Gastroesophageal sphincter (tissue), 4 donors: Measurements from ENCODE around the gene MED25. TPM values are rescaled to one million over a fixed set of nuclear protein-coding genes. Genes with fewer than 3 reads are reported as not detected.

Experiments used
- ATAC-seq: fragments of 150-250 bp; one replicate; pipeline ENCODE4 v1.9.1; 2016; ENCODE audit warnings: mild to moderate bottlenecking, moderate library complexity
- H3K27ac ChIP-seq, 4 donors: fragments of 200-600 bp; sonication (generic) in 3 of 4; 1 replicate in 3 of 4; 2 replicates in 1 of 4; pipeline ENCODE4 v1.5.1; 2016 to 2019
- H3K27me3 ChIP-seq: fragments of 200-600 bp; sonication (generic); one replicate; pipeline ENCODE4 v1.5.1; 2019
- H3K36me3 ChIP-seq, 2 donors: fragments of 200-600 bp; sonication (generic); one replicate each; pipeline ENCODE4 v1.5.1; 2019; ENCODE audit warnings: control low read depth in 1 of 2
- H3K4me1 ChIP-seq, 3 donors: fragments of 200-600 bp; sonication (generic); 1 replicate in 2 of 3; 2 replicates in 1 of 3; pipeline ENCODE4 v1.5.1; 2016 to 2019; ENCODE audit warnings: control low read depth in 2 of 3
- H3K4me3 ChIP-seq, 2 donors: fragments of 200-600 bp; sonication (generic); one replicate each; pipeline ENCODE4 v1.5.1; 2019; ENCODE audit warnings: mild to moderate bottlenecking in 1 of 2, moderate library complexity in 1 of 2
- H3K9me3 ChIP-seq, 3 donors: fragments of 200-600 bp; sonication (generic); one replicate each; pipeline ENCODE4 v1.5.1; 2017 to 2019; ENCODE audit warnings: control low read depth in 2 of 3
- EP300 ChIP-seq: sonication (generic); formaldehyde crosslinking; IDR thresholded peaks from one replicate; pipeline ENCODE4 v1.6.1; 2017; ENCODE audit warnings: antibody characterized with exemption, mild to moderate bottlenecking
- POLR2A ChIP-seq, 2 donors: fragments of 450-650 bp; IDR thresholded peaks; one replicate each; pipeline ENCODE4 v1.6.1; 2017; ENCODE audit warnings: antibody characterized with exemption in 2 of 2, mild to moderate bottlenecking in 2 of 2, moderate library complexity in 1 of 2
- POLR2AphosphoS5 ChIP-seq: sonication (generic); formaldehyde crosslinking; IDR thresholded peaks from one replicate; pipeline ENCODE4 v1.6.1; 2017; ENCODE audit warnings: antibody characterized with exemption
- WGBS, 2 donors: methylation state at CpG; one replicate each; pipeline ENCODE4 v1.1.5; 2018; ENCODE audit warnings: low coverage in 1 of 2; 5-methylcytosine and 5-hydroxymethylcytosine counted together
- total RNA-seq, 4 donors: library from RNA; depleted of rRNA; stranded (reverse); fragments of >200 nt; gene quantifications; one replicate each; pipeline ENCODE4 v1.1.0, GENCODE V29; 2016
- TF ChIP-seq, protein P1 (sequence below), 4 experiments: fragments of 200-600 bp in 2 of 4; fragments of 450-650 bp in 2 of 4; sonication (generic) in 1 of 4; IDR thresholded peaks; one replicate each; pipeline ENCODE4 v1.5.1; 2017 to 2019; ENCODE audit warnings: antibody characterized with exemption in 4 of 4, mild to moderate bottlenecking in 2 of 4, moderate library complexity in 2 of 4

Gene MED25
- total RNA-seq, 4 donors from 2014 or later, result 26.7 to 36.1 (median 28.7) TPM

DNA sequence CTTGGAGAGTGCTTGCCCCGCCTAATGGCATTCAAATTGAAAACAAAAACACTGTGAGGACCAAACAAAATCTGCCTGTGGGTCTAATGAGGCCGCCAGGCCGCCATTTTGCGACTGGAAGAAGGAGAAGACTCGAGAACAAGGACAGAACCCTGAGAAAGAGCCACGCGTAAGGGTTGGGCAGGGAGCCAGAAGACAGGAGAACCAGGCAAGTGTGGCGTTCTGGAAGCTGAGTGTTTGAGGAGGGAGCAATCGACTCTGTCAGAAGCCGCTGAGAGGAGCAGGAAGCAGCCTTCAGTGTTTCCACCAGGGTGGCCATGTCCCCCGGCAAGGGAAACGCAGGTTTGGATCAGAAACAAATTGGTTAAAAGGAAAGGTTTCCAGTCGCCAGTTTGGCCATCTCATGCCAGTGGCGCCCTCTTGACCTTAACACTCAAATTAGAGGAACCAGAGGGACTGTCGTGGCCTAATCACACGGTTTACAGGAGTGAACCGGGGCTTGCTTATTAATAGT lies 22.7 kb downstream of the MED25 start:
- 81% methylated on average over 9 to 17 of the region's 17 CpGs for WGBS, 2 donors
- H3K27ac ChIP-seq, result no peak overlapping the region
- peaks cover 0 to 52% of the 10 kb centered on the region in 2 donors for H3K36me3 ChIP-seq
- ATAC-seq, result no peak
- H3K27me3 ChIP-seq, result no peaks in the 10 kb centered on the region
- H3K4me1 ChIP-seq, result no peaks in the 10 kb centered on the region
- no peak for TF ChIP-seq POLR2AphosphoS5
- no peak for TF ChIP-seq EP300
- TF ChIP-seq POLR2A (IDR thresholded peaks at IDR 0.05), result no peak
- TF ChIP-seq, protein P1, sequence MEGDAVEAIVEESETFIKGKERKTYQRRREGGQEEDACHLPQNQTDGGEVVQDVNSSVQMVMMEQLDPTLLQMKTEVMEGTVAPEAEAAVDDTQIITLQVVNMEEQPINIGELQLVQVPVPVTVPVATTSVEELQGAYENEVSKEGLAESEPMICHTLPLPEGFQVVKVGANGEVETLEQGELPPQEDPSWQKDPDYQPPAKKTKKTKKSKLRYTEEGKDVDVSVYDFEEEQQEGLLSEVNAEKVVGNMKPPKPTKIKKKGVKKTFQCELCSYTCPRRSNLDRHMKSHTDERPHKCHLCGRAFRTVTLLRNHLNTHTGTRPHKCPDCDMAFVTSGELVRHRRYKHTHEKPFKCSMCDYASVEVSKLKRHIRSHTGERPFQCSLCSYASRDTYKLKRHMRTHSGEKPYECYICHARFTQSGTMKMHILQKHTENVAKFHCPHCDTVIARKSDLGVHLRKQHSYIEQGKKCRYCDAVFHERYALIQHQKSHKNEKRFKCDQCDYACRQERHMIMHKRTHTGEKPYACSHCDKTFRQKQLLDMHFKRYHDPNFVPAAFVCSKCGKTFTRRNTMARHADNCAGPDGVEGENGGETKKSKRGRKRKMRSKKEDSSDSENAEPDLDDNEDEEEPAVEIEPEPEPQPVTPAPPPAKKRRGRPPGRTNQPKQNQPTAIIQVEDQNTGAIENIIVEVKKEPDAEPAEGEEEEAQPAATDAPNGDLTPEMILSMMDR (IDR thresholded peaks at IDR 0.05), result no peak
- no peaks in the 10 kb centered on the region for H3K9me3 ChIP-seq
- no peak overlapping the region for H3K4me3 ChIP-seq

DNA sequence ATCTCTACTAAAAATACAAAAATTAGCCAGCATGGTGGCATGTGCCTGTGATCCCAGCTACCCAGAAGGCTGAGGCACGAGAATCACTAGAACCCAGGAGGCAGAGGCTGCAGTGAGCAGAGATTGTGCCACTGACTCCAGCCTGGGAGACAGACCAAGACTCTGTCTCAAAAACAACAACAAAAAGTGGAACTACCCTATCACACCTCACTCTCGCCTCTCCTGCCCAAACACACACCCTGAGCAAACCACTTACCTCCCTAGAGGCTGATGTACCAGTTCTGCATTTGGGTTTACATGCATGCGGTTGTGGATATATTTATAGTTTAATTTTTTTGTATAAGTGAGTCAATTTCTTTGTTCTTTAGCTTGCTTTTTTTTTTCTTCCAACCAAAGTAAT lies 25.2 kb downstream of the MED25 start:
- H3K9me3 ChIP-seq, result no peaks in the 10 kb centered on the region
- H3K36me3 ChIP-seq, result peaks cover 0 to 27% of the 10 kb centered on the region in 2 donors
- no peaks in the 10 kb centered on the region for H3K4me1 ChIP-seq
- TF ChIP-seq EP300 (no peak), POLR2A (IDR thresholded peaks at IDR 0.05) (no peak), POLR2AphosphoS5 (no peak)
- TF ChIP-seq, protein P1 (IDR thresholded peaks at IDR 0.05), result no peak
- no peak for ATAC-seq
- no peaks in the 10 kb centered on the region for H3K27me3 ChIP-seq
- WGBS, 2 donors, result 80 to 100% methylated on average over 2 of the region's 3 CpGs
- no peak overlapping the region for H3K4me3 ChIP-seq
- no peak overlapping the region for H3K27ac ChIP-seq

DNA sequence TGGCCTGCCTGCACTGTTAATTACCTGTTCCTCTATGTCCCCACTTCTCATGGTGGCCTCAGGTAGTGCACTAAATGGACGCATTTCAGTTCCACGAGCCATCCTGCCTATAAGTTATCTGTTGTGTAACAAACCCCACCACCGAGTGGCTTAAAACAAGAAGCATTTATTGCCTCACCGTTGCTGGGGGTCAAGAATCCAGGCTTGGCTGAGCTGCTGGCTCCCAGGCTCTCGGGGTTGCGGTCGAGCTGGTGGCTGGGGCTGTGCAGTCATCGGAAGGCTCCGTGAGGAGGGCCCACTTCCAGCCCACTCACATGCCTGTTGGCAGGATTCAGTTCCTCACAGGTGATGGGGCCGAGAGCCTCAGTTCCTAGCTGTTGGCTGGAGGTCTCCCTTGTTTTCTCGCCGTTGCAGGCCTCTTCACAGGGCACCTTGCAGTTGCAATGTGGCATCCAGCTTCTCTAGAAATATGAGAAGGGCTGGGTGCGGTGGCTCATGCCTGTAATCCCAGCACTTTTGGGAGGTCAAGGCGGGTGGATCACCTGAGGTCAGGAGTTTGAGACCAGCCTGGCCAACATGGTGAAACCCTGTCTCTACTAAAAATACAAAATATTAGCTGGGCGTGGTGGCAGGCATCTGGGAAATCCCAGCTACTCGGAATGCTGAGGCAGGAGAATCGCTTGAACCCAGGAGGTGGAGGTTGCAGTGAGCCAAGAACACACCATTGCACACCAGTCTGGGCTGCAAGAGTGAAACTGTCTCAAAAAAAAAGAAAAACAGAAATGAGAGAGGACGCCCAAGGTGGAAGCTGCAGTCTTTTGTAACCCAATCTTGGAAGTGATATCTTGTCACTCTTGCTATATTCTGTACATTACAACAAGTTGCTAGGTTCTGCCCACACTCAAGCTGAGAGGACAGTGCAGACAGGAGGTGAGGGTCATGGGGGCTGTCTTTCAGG lies 26.3 kb downstream of the MED25 start:
- no peaks in the 10 kb centered on the region for H3K27me3 ChIP-seq
- 81 to 85% methylated on average over 6 of the region's 18 CpGs for WGBS, 2 donors

GRCh38 chr19:49845414-49845813 lies 27.3 kb downstream of the MED25 start:
- no peak for ATAC-seq
- TF ChIP-seq EP300 (no peak), POLR2A (IDR thresholded peaks at IDR 0.05) (no peak), POLR2AphosphoS5 (no peak)
- TF ChIP-seq, protein P1 (IDR thresholded peaks at IDR 0.05), result no peak
- Histone ChIP-seq H3K4me1 (peaks cover 0 to 7% (median 0%) of the 10 kb centered on the region in 3 donors), H3K4me3 (no peak overlapping the region), H3K27ac (no peak overlapping the region), H3K36me3 (peaks cover 0 to 7% of the 10 kb centered on the region in 2 donors), H3K27me3 (no peaks in the 10 kb centered on the region), H3K9me3 (no peaks in the 10 kb centered on the region)
- whole genome bisulfite sequencing, 2 donors, result 60 to 62% methylated on average over 3 of the region's 3 CpGs

More for the DNA sequence above, 26.3 kb downstream of the MED25 start:
- Histone ChIP-seq H3K4me1 (no peaks in the 10 kb centered on the region), H3K36me3 (peaks cover 0 to 16% of the 10 kb centered on the region in 2 donors), H3K4me3 (no peak overlapping the region), H3K9me3 (no peaks in the 10 kb centered on the region), H3K27ac (no peak overlapping the region)
- no peak for ATAC-seq
- TF ChIP-seq, protein P1 (IDR thresholded peaks at IDR 0.05), result no peak
- TF ChIP-seq POLR2A (IDR thresholded peaks at IDR 0.05) (no peak), POLR2AphosphoS5 (no peak), EP300 (no peak)
